Caco-2 (cell line): ENCODE data around the gene GSTK1. TPM values are rescaled to one million over a fixed set of nuclear protein-coding genes. Genes with fewer than 3 reads are reported as not detected.

ENCODE experiments used
- BruUV-seq: library from RNA; stranded (reverse); fragments of 400-500 nt; replicated peaks from 2 replicates; lab custom pipeline; 2021; lab: Mats Ljungman, UMichigan
- CTCF ChIA-PET: fragments of 300-600 bp; sonication (Branson Sonifier 250); formaldehyde crosslinking; loops from one replicate; lab custom pipeline; 2022; ENCODE audit warnings: antibody characterized with exemption; lab: Charles Lee
- POLR2A ChIA-PET: fragments of 300-600 bp; sonication (Branson Sonifier 250); formaldehyde crosslinking; loops from one replicate; lab custom pipeline; 2022; ENCODE audit warnings: antibody characterized with exemption; lab: Charles Lee
- DNase-seq, 2 experiments: peaks; one replicate each; pipeline versions ENCODE4 v3.0.0 to v3.0.0-alpha.2; 2020 to 2022
- H3K27me3 ChIP-seq: replicated peaks from 2 replicates; pipeline ENCODE4 v1.6.0; 2011; ENCODE audit warnings: low read length; ENCODE audit not compliant: control insufficient read depth, insufficient read depth
- H3K36me3 ChIP-seq: 2 replicates; pipeline ENCODE4 v1.5.1; 2011; ENCODE audit warnings: low read length; ENCODE audit not compliant: control insufficient read depth, insufficient read depth
- H3K4me1 ChIP-seq: fragments of 250-450 bp; sonication (Bioruptor Pico); 2 replicates; pipeline ENCODE4 v1.5.1; 2020; ENCODE audit warnings: mild to moderate bottlenecking
- H3K4me3 ChIP-seq: 2 replicates; pipeline ENCODE4 v1.5.1; 2011; ENCODE audit warnings: low read depth, mild to moderate bottlenecking, control low read depth, low read length
- H3K9me3 ChIP-seq: fragments of 250-450 bp; sonication (Bioruptor Pico); 2 replicates; pipeline ENCODE4 v1.5.1; 2020; ENCODE audit warnings: mild to moderate bottlenecking, moderate library complexity
- H3K27ac Mint-ChIP-seq: one replicate; pipeline ENCODE4 v1.8.0; 2022; ENCODE audit warnings: mixed read lengths; ENCODE audit not compliant: unreplicated experiment
- H3K27me3 Mint-ChIP-seq: one replicate; pipeline ENCODE4 v1.8.0; 2022; ENCODE audit warnings: mixed read lengths; ENCODE audit not compliant: insufficient read depth, unreplicated experiment
- H3K36me3 Mint-ChIP-seq: one replicate; pipeline ENCODE4 v1.8.0; 2022; ENCODE audit warnings: mild to moderate bottlenecking, mixed read lengths; ENCODE audit not compliant: insufficient read depth, unreplicated experiment
- H3K4me1 Mint-ChIP-seq: one replicate; pipeline ENCODE4 v1.8.0; 2022; ENCODE audit warnings: low read depth, mixed read lengths; ENCODE audit not compliant: unreplicated experiment
- H3K4me3 Mint-ChIP-seq: one replicate; pipeline ENCODE4 v1.8.0; 2022; ENCODE audit warnings: mild to moderate bottlenecking, moderate library complexity, mixed read lengths; ENCODE audit not compliant: unreplicated experiment
- H3K9me3 Mint-ChIP-seq: one replicate; pipeline ENCODE4 v1.8.0; 2022; ENCODE audit warnings: mixed read lengths; ENCODE audit not compliant: unreplicated experiment
- CTCF ChIP-seq, 2 experiments: fragments of 200-600 bp in 1 of 2; IDR thresholded peaks; 1 replicate in 1 of 2; 2 replicates in 1 of 2; pipeline versions ENCODE4 v1.5.1 to v1.8.0; 2011 to 2022; ENCODE audit warnings: antibody characterized with exemption in 1 of 2, control low read depth in 1 of 2, inconsistent platforms in 1 of 2, low read depth in 1 of 2, low read length in 1 of 2, mild to moderate bottlenecking in 1 of 2, moderate library complexity in 1 of 2; ENCODE audit not compliant: insufficient read depth in 1 of 2, severe bottlenecking in 1 of 2, unreplicated experiment in 1 of 2
- intact Hi-C: fragments of 100-400 bp; cut with micrococcal nuclease; formaldehyde crosslinking; loops from one replicate; pipeline ENCODE4 v1.10.0; 2022; ENCODE audit not compliant: unreplicated experiment
- total RNA-seq: library from RNA; stranded (reverse); gene quantifications from 2 replicates; pipeline ENCODE4 v1.2.3, GENCODE V29; 2022

The GSTK1 gene
- total RNA-seq, 1 experiment from 2014 or later: 134 TPM

GRCh38 chr7:143240291-143241168, 22.7 kb upstream of the GSTK1 start:
- H3K4me3 ChIP-seq: no peak overlapping the region
- no peaks in the 10 kb centered on the region; the same call in 1 of the 2 replicates for H3K9me3 ChIP-seq
- peaks cover 22% of the 10 kb centered on the region for H3K4me1 ChIP-seq
- Mint-ChIP-seq H3K9me3 (peaks cover 20% of the 10 kb centered on the region), H3K4me3 (no peak overlapping the region), H3K36me3 (no peaks in the 10 kb centered on the region), H3K4me1 (peaks cover 13% of the 10 kb centered on the region), H3K27me3 (peaks cover 9% of the 10 kb centered on the region), H3K27ac (no peak overlapping the region)
- intact Hi-C loops: loop anchor here (1.0 to 2.0 kb wide), 8 partner anchors 9 to 176 kb away; partner anchors contain the start of genes CASP2, EPHA1 and ZYX
- no peaks in the 10 kb centered on the region for H3K27me3 ChIP-seq
- no TSS peak for BruUV-seq
- CTCF ChIA-PET: interaction anchor here (0.5 to 1.6 kb wide), 22 partner anchors 9 to 1308 kb away, joined by 3 to 30 read pairs (median 5); partner anchors contain the start of genes CASP2, EPHA1 and GSTK1
- peak; percentile 86 to 91 for TF ChIP-seq CTCF (IDR thresholded peaks at IDR 0.05; ENCODE audit: insufficient read depth in 1 of 2, low read depth in 1 of 2, low read length in 1 of 2, severe bottlenecking in 1 of 2, unreplicated experiment in 1 of 2)
- POLR2A ChIA-PET: interaction anchor here (0.8 to 1.0 kb wide), 3 partner anchors 23 to 140 kb away, joined by 3 read pairs; partner anchors contain the start of gene CASP2
- H3K36me3 ChIP-seq: no peaks in the 10 kb centered on the region
- peak; percentile 74 to 77 for DNase-seq

- peaks cover 2% of the 10 kb centered on the region for H3K9me3 Mint-ChIP-seq
- no peak overlapping the region for H3K4me3 Mint-ChIP-seq
- BruUV-seq: no TSS peak
- no peaks in the 10 kb centered on the region for H3K36me3 Mint-ChIP-seq
- H3K4me1 ChIP-seq: peaks cover 22% of the 10 kb centered on the region
- no peaks in the 10 kb centered on the region for H3K9me3 ChIP-seq
- peaks cover 16% of the 10 kb centered on the region for H3K4me1 Mint-ChIP-seq
- no peak overlapping the region for H3K27ac Mint-ChIP-seq
- CTCF ChIA-PET: interaction anchor here (0.5 to 2.2 kb wide), 4 partner anchors 21 to 166 kb away, joined by 3 to 7 read pairs (median 3); partner anchors contain the start of genes CASP2, EPHA1 and GSTK1
- DNase-seq: no peak
- no peak for TF ChIP-seq CTCF (IDR thresholded peaks at IDR 0.05; ENCODE audit: insufficient read depth in 1 of 2, low read depth in 1 of 2, low read length in 1 of 2, severe bottlenecking in 1 of 2, unreplicated experiment in 1 of 2)
- no peaks in the 10 kb centered on the region for H3K36me3 ChIP-seq
- no peaks in the 10 kb centered on the region for H3K27me3 ChIP-seq
- no peak overlapping the region for H3K4me3 ChIP-seq
- POLR2A ChIA-PET: interaction anchor here (1.7 kb wide), 1 partner anchor 21 kb away, joined by 9 read pairs; the partner anchor contains the start of gene GSTK1
- intact Hi-C loops: no loop called here
- no peaks in the 10 kb centered on the region for H3K27me3 Mint-ChIP-seq
Observed at GRCh38 chr7:143242306-143242705, 20.9 kb upstream of the GSTK1 start.

GRCh38 chr7:143243111-143243510, 20.1 kb upstream of the GSTK1 start:
- no peak for TF ChIP-seq CTCF (IDR thresholded peaks at IDR 0.05; ENCODE audit: insufficient read depth in 1 of 2, low read depth in 1 of 2, low read length in 1 of 2, severe bottlenecking in 1 of 2, unreplicated experiment in 1 of 2)
- intact Hi-C loops: loop anchor here (1.0 kb wide), 2 partner anchors 20 to 41 kb away; partner anchors contain the start of genes GSTK1 and TMEM139
- H3K4me1 Mint-ChIP-seq: peaks cover 22% of the 10 kb centered on the region
- H3K9me3 Mint-ChIP-seq: no peaks in the 10 kb centered on the region
- H3K4me1 ChIP-seq: peaks cover 25% of the 10 kb centered on the region
- no peak overlapping the region for H3K27ac Mint-ChIP-seq
- ChIA-PET CTCF (interaction anchor here (0.5 to 2.2 kb wide), 7 partner anchors 10 to 165 kb away, joined by 3 to 7 read pairs (median 3); partner anchors contain the start of genes CASP2, EPHA1 and GSTK1), POLR2A (interaction anchor here (0.6 to 1.7 kb wide), 2 partner anchors 20 to 52 kb away, joined by 5 to 9 read pairs; partner anchors contain the start of gene GSTK1)
- no peak for DNase-seq
- no peaks in the 10 kb centered on the region for H3K27me3 Mint-ChIP-seq
- H3K36me3 ChIP-seq: no peaks in the 10 kb centered on the region
- H3K4me3 Mint-ChIP-seq: peak overlapping the region; percentile 44
- no peaks in the 10 kb centered on the region for H3K27me3 ChIP-seq
- no TSS peak for BruUV-seq
- no peaks in the 10 kb centered on the region for H3K36me3 Mint-ChIP-seq
- H3K4me3 ChIP-seq: peak overlapping the region; percentile 23; the same call in 1 of the 2 replicates
- H3K9me3 ChIP-seq: no peaks in the 10 kb centered on the region
